AG09309 (cell line): ENCODE results near the gene HPS1.
A peak's percentile ranks its signal among the peaks of the same experiment; 100 is the strongest.

Experiments
- DNase-seq: peaks from one replicate; pipeline ENCODE4 v3.0.0-alpha.2; 2010; ENCODE audit warnings: low read depth
- H3K4me3 ChIP-seq: 2 replicates; pipeline ENCODE4 v1.5.1; 2011; ENCODE audit warnings: mild to moderate bottlenecking, low read depth, low read length, moderate library complexity; ENCODE audit not compliant: control insufficient read depth
- TF ChIP-seq, protein P1 (sequence below): IDR thresholded peaks from 2 replicates; pipeline ENCODE4 v1.5.1; 2011; ENCODE audit warnings: mild to moderate bottlenecking, low read depth, low read length, inconsistent platforms; ENCODE audit not compliant: insufficient read depth, control insufficient read depth; ENCODE audit errors: missing control alignments

The HPS1 gene

DNA sequence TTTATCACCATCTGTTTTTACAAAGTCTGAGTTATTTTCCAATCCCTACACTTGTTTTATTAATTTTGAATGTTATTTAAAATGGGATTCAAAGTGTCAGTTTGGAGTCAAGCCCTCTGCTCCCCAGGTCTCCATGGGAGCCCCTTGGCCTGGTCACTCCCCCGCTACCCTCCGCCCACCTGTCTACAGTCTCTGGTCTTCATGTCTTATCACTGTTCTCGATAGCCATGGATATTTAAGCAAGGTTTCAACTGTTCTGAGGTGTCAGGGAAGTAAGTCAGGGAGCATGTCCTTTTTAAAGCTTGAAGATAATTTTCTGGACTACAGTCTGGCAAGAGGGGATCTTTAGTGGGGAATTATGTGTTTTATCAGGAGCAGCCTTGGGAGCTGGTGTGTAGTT lies 19.1 kb upstream of the HPS1 start:
- DNase-seq = no peak
- TF ChIP-seq, protein P1, sequence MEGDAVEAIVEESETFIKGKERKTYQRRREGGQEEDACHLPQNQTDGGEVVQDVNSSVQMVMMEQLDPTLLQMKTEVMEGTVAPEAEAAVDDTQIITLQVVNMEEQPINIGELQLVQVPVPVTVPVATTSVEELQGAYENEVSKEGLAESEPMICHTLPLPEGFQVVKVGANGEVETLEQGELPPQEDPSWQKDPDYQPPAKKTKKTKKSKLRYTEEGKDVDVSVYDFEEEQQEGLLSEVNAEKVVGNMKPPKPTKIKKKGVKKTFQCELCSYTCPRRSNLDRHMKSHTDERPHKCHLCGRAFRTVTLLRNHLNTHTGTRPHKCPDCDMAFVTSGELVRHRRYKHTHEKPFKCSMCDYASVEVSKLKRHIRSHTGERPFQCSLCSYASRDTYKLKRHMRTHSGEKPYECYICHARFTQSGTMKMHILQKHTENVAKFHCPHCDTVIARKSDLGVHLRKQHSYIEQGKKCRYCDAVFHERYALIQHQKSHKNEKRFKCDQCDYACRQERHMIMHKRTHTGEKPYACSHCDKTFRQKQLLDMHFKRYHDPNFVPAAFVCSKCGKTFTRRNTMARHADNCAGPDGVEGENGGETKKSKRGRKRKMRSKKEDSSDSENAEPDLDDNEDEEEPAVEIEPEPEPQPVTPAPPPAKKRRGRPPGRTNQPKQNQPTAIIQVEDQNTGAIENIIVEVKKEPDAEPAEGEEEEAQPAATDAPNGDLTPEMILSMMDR = no peak

DNA sequence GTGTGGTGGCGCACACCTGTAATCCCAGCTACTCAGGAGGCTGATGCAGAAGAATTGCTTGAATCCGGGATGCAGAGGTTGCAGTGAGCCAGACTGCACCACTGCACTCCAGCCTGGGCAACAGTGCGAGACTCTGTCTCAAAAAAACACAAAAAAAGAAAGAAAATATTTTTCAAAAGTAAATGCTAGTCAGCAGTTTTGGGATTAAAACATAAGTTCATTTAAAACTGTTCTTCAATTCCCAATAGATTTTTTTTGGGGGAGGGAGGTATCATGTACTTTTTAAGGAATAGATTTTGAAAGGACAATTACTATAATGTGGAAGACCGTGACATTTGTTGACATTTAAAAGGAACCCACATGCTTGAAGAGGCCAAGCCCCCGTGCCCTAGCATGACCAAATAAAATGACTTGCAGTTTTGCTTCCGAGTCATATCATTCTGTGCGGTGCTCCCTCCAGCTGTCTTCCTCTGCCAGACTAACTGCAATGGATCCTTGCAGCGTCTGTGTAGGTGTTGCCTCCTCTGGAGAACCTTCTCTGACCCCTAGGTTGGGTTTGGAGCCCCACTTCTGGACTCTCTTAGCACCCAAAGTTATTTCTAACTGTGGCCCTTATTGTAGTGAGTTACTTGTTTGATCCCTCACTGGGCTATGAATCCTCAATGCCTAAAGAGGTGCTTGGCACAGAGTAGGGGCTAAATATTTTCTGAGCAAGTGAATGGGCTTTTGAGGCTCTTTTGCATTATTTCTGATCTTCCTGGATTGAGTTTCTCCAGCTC lies 17.4 kb upstream of the HPS1 start:
- DNase-seq = no peak

More for the DNA sequence above, 19.1 kb upstream of the HPS1 start:
- H3K4me3 ChIP-seq = no peak overlapping the region

DNA sequence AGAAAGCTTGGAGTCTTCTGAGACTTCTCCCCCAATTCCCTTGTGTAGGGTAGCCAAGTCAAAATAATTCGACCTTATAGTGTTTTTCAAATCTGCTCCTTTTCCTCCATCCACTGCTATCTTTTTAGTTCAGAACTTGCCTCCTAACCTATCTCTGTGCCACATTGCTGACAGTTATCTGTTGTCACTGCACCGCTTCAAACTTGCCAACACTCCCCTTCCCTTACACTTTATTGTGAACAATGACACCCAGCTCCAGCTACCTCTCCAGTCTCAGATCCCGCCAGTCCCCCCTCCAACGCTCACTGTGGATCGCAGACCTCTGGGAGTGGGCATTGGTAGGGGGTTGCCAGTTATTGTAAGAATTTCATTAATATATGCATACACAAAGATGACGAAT lies 16.3 kb upstream of the HPS1 start:
- DNase-seq = no peak

More for the DNA sequence above, 17.4 kb upstream of the HPS1 start:
- TF ChIP-seq, protein P1 = no peak
- no peak overlapping the region for H3K4me3 ChIP-seq

DNA sequence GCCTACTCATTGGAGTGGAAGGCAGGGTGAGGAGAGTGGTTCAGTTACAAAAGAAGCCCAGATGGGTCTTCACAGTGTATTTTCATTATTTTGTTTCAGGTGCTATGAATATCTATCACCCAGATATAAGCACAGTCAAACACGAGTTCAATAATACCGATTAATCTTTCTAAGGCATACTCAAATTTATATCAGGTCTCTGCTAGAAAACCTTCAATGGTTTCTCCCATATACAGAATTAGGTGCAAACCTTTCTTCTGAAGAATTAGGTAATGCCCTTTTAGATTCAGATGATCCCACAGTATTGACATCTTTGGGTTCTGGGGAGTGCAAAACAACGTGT lies 14.7 kb upstream of the HPS1 start:
- no peak overlapping the region for H3K4me3 ChIP-seq
- TF ChIP-seq, protein P1 = no peak

More for the DNA sequence above, 16.3 kb upstream of the HPS1 start:
- H3K4me3 ChIP-seq = no peak overlapping the region
- TF ChIP-seq, protein P1 = no peak

DNA sequence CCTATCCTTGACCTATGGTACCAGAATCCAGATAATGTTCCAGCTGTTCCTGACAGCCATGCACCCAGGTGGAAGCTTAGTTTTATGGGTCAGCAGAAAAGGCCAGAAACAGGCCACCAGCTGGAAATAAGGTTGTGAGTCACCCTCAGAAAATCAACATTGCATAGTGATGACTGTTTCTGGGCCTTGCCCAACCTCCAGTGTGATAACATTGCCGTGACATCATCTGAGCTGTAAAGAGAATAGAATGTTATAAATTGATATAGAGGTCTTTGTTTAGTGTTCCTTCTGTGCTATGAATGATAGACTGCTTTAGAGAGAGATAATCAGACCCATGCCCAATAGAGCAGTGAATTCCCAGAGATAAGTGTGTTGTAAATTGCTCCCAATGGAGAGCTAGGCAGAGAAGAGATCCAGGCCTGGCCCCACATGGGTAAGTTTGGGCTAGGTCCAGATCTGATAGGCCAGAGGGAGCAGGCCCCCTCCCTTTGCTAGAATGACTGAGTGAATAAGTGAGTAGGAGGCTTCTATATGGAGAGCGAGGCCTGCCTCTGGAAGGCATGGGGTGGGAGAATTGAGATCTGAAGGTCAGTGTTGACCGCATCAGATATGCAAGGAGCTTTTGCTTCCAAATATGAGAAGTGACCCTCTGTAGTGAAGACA lies 14.2 kb upstream of the HPS1 start:
- DNase-seq = peak; percentile 60
- TF ChIP-seq, protein P1 = no peak
- H3K4me3 ChIP-seq = no peak overlapping the region

More for the DNA sequence above, 14.7 kb upstream of the HPS1 start:
- no peak for DNase-seq

DNA sequence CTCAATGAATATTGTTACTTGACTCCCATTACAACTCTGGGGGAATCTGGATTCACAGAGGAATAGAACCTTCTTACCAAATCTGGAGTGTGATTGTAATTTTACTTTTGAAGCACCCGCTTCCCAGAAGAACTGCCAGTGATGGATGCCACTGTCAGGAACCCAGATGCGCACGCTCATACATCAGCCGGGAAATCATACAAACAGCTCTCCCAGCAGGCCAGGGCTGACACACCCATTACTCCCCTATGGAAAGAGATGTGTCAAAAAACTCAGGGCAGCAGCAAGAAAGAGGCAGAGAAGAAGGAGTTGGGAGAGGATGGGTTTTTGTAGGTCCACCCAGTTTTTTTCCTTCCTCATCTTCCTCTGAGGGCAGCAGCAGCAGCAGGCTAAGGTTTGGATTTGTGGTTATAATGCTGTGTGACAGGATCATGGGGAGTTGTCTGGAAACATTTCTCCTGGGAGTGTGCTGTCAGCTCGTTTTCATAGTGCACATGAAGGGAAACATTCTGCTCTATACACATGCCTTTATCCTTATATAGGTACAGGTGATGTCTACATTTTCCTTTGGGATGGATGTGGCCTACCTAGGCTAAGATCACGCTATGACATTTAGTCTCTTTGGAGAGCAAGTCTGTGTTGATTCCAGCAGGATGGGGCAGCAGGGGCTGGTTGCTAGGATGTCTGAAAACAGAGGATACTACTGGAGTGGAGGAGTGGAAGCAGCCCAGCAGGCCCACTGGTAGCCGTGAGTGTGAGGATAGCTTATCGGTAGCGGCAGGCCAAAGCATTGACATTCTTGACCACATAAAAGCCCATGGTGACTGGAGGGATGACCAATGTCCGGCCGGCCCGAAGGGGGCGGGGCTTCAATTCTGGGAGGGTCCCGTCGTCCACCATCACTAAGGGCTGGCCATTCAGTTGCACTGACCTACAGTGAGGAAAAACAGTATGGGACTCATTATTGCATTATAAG lies 12.4 kb upstream of the HPS1 start:
- TF ChIP-seq, protein P1 = no peak
- no peak for DNase-seq
- H3K4me3 ChIP-seq = no peak overlapping the region
